Measurements from ENCODE around the gene TSSK2. TPM values are rescaled to one million over a fixed set of nuclear protein-coding genes. Genes with fewer than 3 reads are reported as not detected.
A peak's percentile ranks its signal among the peaks of the same experiment; 100 is the strongest.

TSSK2 gene
- total RNA-seq, 1 experiment from 2014 or later, result not detected

DNA sequence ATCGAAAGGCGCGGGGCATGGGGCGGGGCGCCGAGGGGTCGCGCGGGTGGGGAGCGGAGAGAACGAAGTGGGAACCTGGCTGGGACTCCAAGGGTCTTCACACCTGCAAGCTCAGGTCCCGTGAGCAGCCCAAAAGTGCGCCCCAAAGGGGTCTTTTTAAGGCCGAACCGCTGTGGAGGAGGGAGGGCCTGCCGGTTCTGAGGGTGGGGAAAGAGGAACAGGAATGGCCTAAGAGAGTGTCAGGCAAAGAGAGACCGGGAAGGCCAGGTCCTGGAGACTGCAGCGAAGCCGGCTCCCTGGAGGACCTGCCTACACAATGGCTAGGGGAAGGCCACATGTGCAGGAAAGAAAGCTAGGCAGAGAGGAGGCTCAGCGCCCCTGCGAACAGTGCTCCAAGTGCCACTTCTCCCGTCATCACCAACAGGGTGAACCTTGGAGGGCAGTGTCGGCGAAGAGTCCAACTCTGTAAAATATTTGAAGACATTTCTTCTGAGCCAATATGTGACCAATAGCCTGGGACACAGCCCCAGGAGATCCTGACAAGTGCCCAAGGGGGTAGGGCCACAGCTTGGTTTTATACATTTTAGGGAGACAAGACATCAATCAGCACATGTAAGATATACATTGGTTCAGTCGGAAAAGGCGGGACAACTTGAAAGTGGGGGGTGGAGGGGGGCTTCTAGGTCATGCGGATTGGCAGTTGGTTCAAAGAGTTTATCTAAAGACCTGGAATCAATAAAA, 8.2 kb upstream of the TSSK2 start:
- DNase-seq (ENCODE audit: low read depth, low spot score), result no peak
- ChIA-PET POLR2A (no interaction called here), CTCF (no interaction called here)
- Histone ChIP-seq H3K9me3 (ENCODE audit: control insufficient read depth, insufficient read depth, low read depth, low read length) (no peaks in the 10 kb centered on the region), H3K27me3 (ENCODE audit: control insufficient read depth, insufficient read depth, low read length) (no peaks in the 10 kb centered on the region), H3K27ac (ENCODE audit: low read length) (no peak overlapping the region), H3K36me3 (ENCODE audit: control insufficient read depth, insufficient read depth, low read length) (0 out of 2 replicates have a peak, but pooled peaks cover 3% of the 10 kb centered on the region), H3K4me1 (ENCODE audit: control insufficient read depth, insufficient read depth, low read length) (peaks cover 8% of the 10 kb centered on the region), H3K4me3 (ENCODE audit: low read depth in 2 of 2, low read length in 2 of 2) (peak overlapping the region; percentile 57 to 70)
- intact Hi-C loops (cut with micrococcal nuclease; ENCODE audit: unreplicated experiment) (no loop called here), in situ Hi-C loops (cut with HindIII; ENCODE audit: low pct_unique_long_range_greater_than_20kb, low sequenced_read_pairs) (no loop called here)
- TF ChIP-seq POLR2AphosphoS5 (IDR thresholded peaks at IDR 0.05; ENCODE audit: low read depth, low read length), result no peak
- no peak for TF ChIP-seq SIN3A (IDR thresholded peaks at IDR 0.05; ENCODE audit: borderline replicate concordance, insufficient read depth, low read depth, low read length)
- TF ChIP-seq, protein P1, sequence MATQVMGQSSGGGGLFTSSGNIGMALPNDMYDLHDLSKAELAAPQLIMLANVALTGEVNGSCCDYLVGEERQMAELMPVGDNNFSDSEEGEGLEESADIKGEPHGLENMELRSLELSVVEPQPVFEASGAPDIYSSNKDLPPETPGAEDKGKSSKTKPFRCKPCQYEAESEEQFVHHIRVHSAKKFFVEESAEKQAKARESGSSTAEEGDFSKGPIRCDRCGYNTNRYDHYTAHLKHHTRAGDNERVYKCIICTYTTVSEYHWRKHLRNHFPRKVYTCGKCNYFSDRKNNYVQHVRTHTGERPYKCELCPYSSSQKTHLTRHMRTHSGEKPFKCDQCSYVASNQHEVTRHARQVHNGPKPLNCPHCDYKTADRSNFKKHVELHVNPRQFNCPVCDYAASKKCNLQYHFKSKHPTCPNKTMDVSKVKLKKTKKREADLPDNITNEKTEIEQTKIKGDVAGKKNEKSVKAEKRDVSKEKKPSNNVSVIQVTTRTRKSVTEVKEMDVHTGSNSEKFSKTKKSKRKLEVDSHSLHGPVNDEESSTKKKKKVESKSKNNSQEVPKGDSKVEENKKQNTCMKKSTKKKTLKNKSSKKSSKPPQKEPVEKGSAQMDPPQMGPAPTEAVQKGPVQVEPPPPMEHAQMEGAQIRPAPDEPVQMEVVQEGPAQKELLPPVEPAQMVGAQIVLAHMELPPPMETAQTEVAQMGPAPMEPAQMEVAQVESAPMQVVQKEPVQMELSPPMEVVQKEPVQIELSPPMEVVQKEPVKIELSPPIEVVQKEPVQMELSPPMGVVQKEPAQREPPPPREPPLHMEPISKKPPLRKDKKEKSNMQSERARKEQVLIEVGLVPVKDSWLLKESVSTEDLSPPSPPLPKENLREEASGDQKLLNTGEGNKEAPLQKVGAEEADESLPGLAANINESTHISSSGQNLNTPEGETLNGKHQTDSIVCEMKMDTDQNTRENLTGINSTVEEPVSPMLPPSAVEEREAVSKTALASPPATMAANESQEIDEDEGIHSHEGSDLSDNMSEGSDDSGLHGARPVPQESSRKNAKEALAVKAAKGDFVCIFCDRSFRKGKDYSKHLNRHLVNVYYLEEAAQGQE (IDR thresholded peaks at IDR 0.05; ENCODE audit: insufficient read depth in 1 of 2, low read depth in 2 of 2, low read length in 1 of 2), result no peak
- TF ChIP-seq, protein P2, sequence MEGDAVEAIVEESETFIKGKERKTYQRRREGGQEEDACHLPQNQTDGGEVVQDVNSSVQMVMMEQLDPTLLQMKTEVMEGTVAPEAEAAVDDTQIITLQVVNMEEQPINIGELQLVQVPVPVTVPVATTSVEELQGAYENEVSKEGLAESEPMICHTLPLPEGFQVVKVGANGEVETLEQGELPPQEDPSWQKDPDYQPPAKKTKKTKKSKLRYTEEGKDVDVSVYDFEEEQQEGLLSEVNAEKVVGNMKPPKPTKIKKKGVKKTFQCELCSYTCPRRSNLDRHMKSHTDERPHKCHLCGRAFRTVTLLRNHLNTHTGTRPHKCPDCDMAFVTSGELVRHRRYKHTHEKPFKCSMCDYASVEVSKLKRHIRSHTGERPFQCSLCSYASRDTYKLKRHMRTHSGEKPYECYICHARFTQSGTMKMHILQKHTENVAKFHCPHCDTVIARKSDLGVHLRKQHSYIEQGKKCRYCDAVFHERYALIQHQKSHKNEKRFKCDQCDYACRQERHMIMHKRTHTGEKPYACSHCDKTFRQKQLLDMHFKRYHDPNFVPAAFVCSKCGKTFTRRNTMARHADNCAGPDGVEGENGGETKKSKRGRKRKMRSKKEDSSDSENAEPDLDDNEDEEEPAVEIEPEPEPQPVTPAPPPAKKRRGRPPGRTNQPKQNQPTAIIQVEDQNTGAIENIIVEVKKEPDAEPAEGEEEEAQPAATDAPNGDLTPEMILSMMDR (IDR thresholded peaks at IDR 0.05), result no peak
- no peak for TF ChIP-seq TCF7L2 (IDR thresholded peaks at IDR 0.05; ENCODE audit: low read depth, low read length)
- BruUV-seq (replicated peaks), result no TSS peak
- peak; percentile 54 for ATAC-seq

DNA sequence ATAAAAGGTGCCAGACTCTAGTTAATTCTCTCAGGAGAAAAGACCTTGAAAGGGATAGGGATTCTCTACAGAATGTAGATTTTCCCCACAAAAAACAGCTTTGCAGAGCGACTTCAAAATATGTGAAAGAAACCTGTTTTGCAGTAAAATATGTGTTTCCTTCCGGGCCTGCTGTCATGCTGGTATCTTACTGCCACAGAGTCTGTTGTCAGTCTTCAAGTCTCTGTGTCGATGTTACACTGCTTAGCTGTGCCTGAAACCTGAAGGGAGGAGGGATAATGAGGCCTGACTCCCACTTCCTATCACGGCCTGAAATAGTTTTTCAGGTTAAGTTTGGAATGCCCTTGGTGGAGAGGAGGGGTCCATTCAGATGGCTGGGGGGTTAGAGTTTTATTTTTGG, 7.2 kb upstream of the TSSK2 start:
- H3K4me1 ChIP-seq (ENCODE audit: control insufficient read depth, insufficient read depth, low read length), result peaks cover 8% of the 10 kb centered on the region
- 0 out of 2 replicates have a peak, but pooled peaks cover 3% of the 10 kb centered on the region for H3K36me3 ChIP-seq (ENCODE audit: control insufficient read depth, insufficient read depth, low read length)
- intact Hi-C loops (cut with micrococcal nuclease; ENCODE audit: unreplicated experiment), result no loop called here
- no peak overlapping the region for H3K27ac ChIP-seq (ENCODE audit: low read length)
- in situ Hi-C loops (cut with HindIII; ENCODE audit: low pct_unique_long_range_greater_than_20kb, low sequenced_read_pairs), result no loop called here
- ATAC-seq (no peak), DNase-seq (ENCODE audit: low read depth, low spot score) (no peak)
- no peaks in the 10 kb centered on the region for H3K9me3 ChIP-seq (ENCODE audit: control insufficient read depth, insufficient read depth, low read depth, low read length)
- no peak overlapping the region for H3K4me3 ChIP-seq (ENCODE audit: low read depth in 2 of 2, low read length in 2 of 2)
- BruUV-seq (replicated peaks), result no TSS peak
- no peaks in the 10 kb centered on the region for H3K27me3 ChIP-seq (ENCODE audit: control insufficient read depth, insufficient read depth, low read length)
- ChIA-PET POLR2A (no interaction called here), CTCF (no interaction called here)
- TF ChIP-seq POLR2AphosphoS5 (IDR thresholded peaks at IDR 0.05; ENCODE audit: low read depth, low read length) (no peak), SIN3A (IDR thresholded peaks at IDR 0.05; ENCODE audit: borderline replicate concordance, insufficient read depth, low read depth, low read length) (no peak), TCF7L2 (IDR thresholded peaks at IDR 0.05; ENCODE audit: low read depth, low read length) (no peak)
- TF ChIP-seq, protein P2 (IDR thresholded peaks at IDR 0.05), result no peak
- TF ChIP-seq, protein P1 (IDR thresholded peaks at IDR 0.05; ENCODE audit: insufficient read depth in 1 of 2, low read depth in 2 of 2, low read length in 1 of 2), result no peak
